AG04449 (cell line): ENCODE measurements around the gene CARD11.

Source experiments
- CTCF ChIA-PET: fragments of 350-600 bp; formaldehyde crosslinking; extraction: SDS; loops from one replicate; lab custom pipeline; 2021; ENCODE audit warnings: antibody characterized with exemption; lab: Yijun Ruan, JAX
- POLR2A ChIA-PET: fragments of 400-600, 350-600 bp; formaldehyde crosslinking; extraction: SDS; loops from one replicate; lab custom pipeline; 2020; ENCODE audit warnings: antibody characterized with exemption, inconsistent platforms; lab: Yijun Ruan, JAX
- DNase-seq: peaks from one replicate; pipeline ENCODE4 v3.0.0-alpha.2; 2010; ENCODE audit warnings: low read depth, low spot score
- H3K4me3 ChIP-seq: 2 replicates; pipeline ENCODE4 v1.5.1; 2011; ENCODE audit warnings: low read depth, mild to moderate bottlenecking, control low read depth, low read length
- CTCF ChIP-seq: IDR thresholded peaks from one replicate; pipeline ENCODE4 v1.5.1; 2011; ENCODE audit warnings: mild to moderate bottlenecking, moderate library complexity, low read length, control low read depth, inconsistent platforms; ENCODE audit not compliant: insufficient read depth; ENCODE audit errors: missing control alignments

Gene CARD11

GRCh38 chr7:3063016-3063753 is 19.5 kb upstream of the CARD11 start:
- CTCF ChIA-PET: no interaction called here
- POLR2A ChIA-PET: no interaction called here
- TF ChIP-seq CTCF: no peak
- no peak for DNase-seq
- no peak overlapping the region for H3K4me3 ChIP-seq

GRCh38 chr7:3057066-3057420 is 13.4 kb upstream of the CARD11 start:
- DNase-seq: no peak
- TF ChIP-seq CTCF: no peak
- ChIA-PET CTCF (no interaction called here), POLR2A (no interaction called here)
- no peak overlapping the region for H3K4me3 ChIP-seq

DNA sequence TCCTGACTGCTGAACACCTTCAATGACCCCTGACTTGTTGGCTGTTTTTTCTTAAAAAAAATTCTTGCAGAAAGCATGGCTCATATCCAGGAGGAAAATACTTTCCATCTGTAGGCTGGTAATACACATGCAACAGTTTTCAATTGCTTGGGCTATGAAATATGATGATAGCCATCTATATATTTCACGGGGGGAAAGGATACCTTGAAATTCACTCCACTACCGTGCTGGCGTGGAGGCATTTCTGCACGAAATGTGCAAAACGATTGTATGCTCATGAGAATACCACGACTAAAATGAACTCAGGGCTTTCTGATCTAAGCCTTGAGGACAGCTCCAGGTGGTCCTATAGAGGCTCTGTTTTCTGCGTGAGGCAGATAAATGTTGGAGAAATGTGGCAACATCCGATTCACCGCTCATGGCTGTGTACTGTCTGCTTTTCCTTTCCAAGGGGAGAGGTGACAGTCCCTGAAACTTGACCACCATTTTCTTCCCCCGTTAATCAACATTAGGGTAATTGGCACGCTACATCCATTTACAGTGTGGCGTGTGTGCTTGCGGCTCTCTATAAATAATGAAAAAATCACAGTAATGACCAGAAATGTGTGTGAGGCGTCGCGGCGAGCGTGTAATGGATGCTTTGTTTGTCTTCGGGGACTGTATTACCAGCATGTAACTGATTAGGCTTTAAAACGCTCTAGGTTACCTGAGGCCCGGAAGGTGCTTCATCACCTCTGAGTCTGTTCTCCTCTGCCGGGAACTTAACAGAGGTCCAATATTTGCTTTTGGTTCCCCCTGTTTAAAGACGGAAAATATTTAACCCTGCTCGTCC is 12.8 kb upstream of the CARD11 start:
- DNase-seq: no peak
- POLR2A ChIA-PET: no interaction called here
- no peak overlapping the region for H3K4me3 ChIP-seq
- CTCF ChIA-PET: no interaction called here
- no peak for TF ChIP-seq CTCF

- ChIA-PET CTCF (no interaction called here), POLR2A (no interaction called here)
- TF ChIP-seq CTCF: no peak
- DNase-seq: no peak
- no peak overlapping the region for H3K4me3 ChIP-seq
Measured at GRCh38 chr7:3055626-3056025, 12.0 kb upstream of the CARD11 start.

- H3K4me3 ChIP-seq: no peak overlapping the region
- ChIA-PET CTCF (no interaction called here), POLR2A (no interaction called here)
- no peak for DNase-seq
- TF ChIP-seq CTCF: no peak
Measured at GRCh38 chr7:3042861-3043489, 692 bp downstream of the CARD11 start.

GRCh38 chr7:3041986-3042675 is 1.5 kb downstream of the CARD11 start:
- no peak for DNase-seq
- no peak overlapping the region for H3K4me3 ChIP-seq
- POLR2A ChIA-PET: no interaction called here
- TF ChIP-seq CTCF: no peak
- CTCF ChIA-PET: no interaction called here
